HG02588 (cell line): ENCODE data around the gene EEF1A2.
"Not testable (repeated sequence)": the region's sequence is repeated elsewhere in the genome, so short reads cannot be mapped to it uniquely, and the experiment has no call there.

Experiments
- ATAC-seq: cut with Tn5 transposase; IDR thresholded peaks from one replicate; pipeline ENCODE4 v1.9.1; 2021; ENCODE audit warnings: mild to moderate bottlenecking, moderate library complexity; ENCODE audit not compliant: unreplicated experiment

The EEF1A2 gene

GRCh38 chr20:63488315-63489251 lies 10.3 kb downstream of the EEF1A2 start:
- ATAC-seq, result no peak

GRCh38 chr20:63487781-63488241 lies 11.1 kb downstream of the EEF1A2 start:
- ATAC-seq, result no peak

GRCh38 chr20:63487116-63487764 lies 11.6 kb downstream of the EEF1A2 start:
- no peak for ATAC-seq

GRCh38 chr20:63486300-63486855 lies 12.5 kb downstream of the EEF1A2 start:
- no peak for ATAC-seq

- ATAC-seq, result no peak
Observed at GRCh38 chr20:63484651-63485403, 14.1 kb downstream of the EEF1A2 start.

GRCh38 chr20:63484236-63484635 lies 14.6 kb downstream of the EEF1A2 start:
- ATAC-seq, result no peak

GRCh38 chr20:63483834-63484233 lies 15.0 kb downstream of the EEF1A2 start:
- no peak for ATAC-seq

- no peak for ATAC-seq
Observed at GRCh38 chr20:63482021-63482587, 16.8 kb downstream of the EEF1A2 start.

GRCh38 chr20:63481503-63481902 lies 17.4 kb downstream of the EEF1A2 start:
- no peak for ATAC-seq

GRCh38 chr20:63479695-63480419 lies 19.0 kb downstream of the EEF1A2 start:
- ATAC-seq, result not testable (repeated sequence)

- ATAC-seq, result no peak
Observed at GRCh38 chr20:63478346-63479302, 20.3 kb downstream of the EEF1A2 start.

- ATAC-seq, result no peak
Observed at GRCh38 chr20:63477944-63478343, 20.9 kb downstream of the EEF1A2 start.

- no peak for ATAC-seq
Observed at GRCh38 chr20:63477061-63477616, 21.7 kb downstream of the EEF1A2 start.

- no peak for ATAC-seq
Observed at GRCh38 chr20:63475209-63475608, 23.7 kb downstream of the EEF1A2 start.

- ATAC-seq, result no peak
Observed at GRCh38 chr20:63473555-63474449, 25.1 kb downstream of the EEF1A2 start.

GRCh38 chr20:63472862-63473390 lies 26.0 kb downstream of the EEF1A2 start:
- no peak for ATAC-seq
